ENCODE results near the gene OR52A5.
"Not testable (repeated sequence)": the region's sequence is repeated elsewhere in the genome, so short reads cannot be mapped to it uniquely, and the experiment has no call there.

The OR52A5 gene

GRCh38 chr11:5137996-5138395 lies at the start of gene OR52A5:
Gene OR52A5, minus strand, starts transcription at chr11:5138356. Its CDS starts 5,714 bp downstream, at chr11:5132642.
- no peak for DNase-seq (ENCODE audit: low spot score)

DNA sequence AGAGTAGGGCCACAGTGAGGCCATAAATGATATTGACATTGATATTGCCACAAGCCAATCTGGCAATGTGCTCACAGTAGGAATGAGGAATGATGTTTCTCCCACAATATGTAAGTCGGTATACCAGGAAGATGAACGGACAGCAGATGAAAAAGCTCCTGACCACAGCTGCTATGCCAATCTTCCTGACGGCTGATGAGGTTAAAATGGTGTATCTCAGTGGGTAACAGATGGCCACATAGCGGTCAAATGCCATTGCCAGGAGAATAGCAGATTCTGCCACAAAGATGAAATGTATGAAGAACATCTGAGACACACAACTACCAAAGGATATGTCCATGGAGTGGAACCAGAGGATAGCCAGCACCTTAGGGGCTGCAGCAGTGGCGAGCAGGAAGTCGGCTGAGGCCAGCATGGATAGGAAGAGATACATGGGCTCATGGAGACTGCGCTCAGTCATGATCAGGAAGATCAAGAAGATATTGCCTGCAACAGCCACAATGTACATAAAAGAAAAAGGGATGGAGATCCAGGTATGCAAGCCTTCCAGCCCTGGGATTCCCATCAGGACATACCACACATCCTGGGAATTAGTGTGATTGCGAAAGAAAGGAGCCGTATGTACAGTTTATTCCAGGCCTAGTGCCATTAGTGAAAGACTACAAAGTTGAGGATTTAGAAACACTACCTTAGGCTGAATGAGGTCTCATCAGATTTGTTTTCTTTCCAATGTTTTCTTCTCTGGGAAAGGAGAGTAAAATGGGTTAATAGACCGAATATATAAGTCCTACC lies 40.1 kb upstream of the OR52A5 start:
- no peak for DNase-seq (ENCODE audit: low spot score)

DNA sequence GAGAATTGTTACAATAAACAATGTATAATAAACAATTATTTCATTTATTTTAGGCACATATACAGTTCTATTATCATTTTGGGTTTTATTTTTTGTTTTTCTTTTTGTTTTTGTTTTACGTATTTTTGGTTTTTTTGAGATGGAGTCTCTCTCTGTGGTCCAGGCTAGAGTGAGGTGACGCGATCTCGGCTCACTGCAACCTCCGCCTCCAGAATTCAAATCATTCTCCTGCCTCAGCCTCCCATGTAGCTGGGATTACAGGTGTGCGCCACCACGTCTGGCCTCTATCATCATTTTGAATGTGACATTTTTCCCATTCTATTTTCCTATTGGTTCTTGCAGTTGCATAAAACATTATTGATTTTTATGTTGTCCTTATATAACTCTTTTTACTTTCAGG lies 36.8 kb upstream of the OR52A5 start:
- DNase-seq (ENCODE audit: low spot score): no peak

DNA sequence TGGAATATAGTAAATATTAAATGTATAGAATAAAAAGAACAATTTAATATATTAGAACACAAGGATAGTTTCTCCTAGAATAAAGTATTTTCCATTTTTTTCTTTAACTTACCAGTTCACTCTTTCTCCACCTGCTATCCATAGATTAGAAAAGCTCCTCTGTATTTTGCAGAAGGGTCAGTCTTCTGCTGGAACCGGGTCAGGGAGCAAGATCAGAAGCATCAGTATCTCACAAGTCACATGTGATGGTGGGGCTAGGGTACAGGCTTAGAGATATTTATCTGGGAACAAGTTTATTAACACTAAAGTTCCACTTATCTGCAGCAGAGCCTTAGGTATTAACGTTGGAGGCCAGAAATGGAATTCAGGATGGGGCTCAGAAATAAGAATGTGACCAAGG lies 33.7 kb upstream of the OR52A5 start:
- DNase-seq (ENCODE audit: low spot score): no peak

DNA sequence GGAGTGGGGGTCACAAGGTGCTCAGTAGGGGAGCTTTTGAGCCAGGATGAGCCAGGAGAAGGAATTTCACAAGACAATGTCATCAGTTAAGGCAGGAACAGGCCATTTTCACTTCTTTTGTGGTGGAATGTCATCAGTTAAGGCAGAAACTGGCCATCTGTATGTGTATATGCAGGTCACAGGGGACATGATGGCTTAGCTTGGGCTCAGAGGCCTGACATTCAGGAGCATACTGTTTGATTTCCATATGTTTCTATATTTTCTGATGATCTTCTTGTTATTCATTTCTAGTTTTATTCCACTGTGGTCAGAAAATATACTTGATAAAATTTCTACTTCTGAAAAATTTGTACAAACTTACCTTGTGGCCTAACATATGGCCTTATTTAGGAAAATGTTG lies 27.7 kb upstream of the OR52A5 start:
- DNase-seq (ENCODE audit: low spot score): not testable (repeated sequence)

DNA sequence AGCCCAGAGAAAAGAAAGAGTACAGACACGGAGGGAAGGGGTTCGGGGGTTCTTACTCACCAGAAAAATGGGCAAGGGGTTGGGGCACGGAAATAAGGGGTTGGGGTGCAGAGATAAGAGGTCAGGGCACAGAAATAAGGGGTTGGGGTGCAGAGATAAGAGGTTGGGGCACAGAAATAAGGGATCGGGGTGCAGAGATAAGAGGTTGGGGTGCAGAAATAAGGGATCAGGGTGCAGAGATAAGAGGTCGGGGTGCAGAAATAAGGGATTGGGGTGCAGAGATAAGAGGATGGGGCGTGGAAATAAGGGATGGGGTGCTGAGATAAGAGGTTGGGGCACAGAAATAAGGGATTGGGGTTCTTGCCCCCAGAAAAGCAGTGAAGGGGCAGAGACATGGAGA lies 26.7 kb upstream of the OR52A5 start:
- DNase-seq (ENCODE audit: low spot score): not testable (repeated sequence)

GRCh38 chr11:5161045-5161444 lies 22.9 kb upstream of the OR52A5 start:
- DNase-seq (ENCODE audit: low spot score): not testable (repeated sequence)

GRCh38 chr11:5160217-5160616 lies 22.1 kb upstream of the OR52A5 start:
- DNase-seq (ENCODE audit: low spot score): not testable (repeated sequence)

GRCh38 chr11:5159806-5160205 lies 21.6 kb upstream of the OR52A5 start:
- no peak for DNase-seq (ENCODE audit: low spot score)

GRCh38 chr11:5154657-5155056 lies 16.5 kb upstream of the OR52A5 start, which contains the start of gene OR52A1:
Gene OR52A1, minus strand, starts transcription at chr11:5154757. Its CDS starts 2,388 bp downstream, at chr11:5152369.
- DNase-seq (ENCODE audit: low spot score): no peak

DNA sequence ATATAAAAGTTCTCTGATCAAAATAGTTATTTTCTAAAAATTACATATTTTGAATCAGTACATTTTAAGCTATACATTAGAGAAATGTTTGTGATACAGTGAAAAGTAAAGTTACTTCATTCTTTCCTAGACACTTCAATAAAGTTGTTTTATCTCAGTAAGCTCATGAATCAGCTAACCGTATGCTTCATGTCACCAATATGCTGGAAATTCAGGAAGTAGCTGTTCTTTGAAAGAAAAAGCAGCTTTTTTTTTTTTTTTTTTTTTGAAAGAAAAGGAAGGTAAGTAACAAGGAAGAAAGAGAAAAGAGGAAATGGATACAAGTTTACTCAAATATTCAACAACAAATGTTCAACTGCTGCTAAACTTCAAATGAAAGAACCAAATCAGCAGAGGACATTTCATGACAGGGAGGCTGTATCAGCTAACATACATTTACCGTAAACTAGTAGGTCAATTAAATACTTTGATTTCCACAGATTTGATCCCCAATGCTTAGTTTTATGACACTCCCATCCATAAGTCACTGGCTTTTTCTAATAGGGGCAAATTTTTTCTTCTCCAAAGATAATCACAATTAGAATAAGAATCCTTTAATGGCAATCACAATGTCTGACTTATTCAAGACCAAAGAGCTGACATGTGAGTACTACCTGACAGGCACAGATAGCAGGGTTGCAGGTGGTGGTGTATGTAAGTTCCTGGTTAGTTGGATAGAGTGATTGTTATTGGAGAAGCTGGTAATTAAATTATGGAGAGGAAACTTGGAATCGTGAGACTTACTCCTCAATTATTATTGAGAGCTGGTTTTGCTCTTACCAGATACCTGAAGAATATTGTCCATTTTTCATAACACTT lies 15.6 kb upstream of the OR52A5 start:
- no peak for DNase-seq (ENCODE audit: low spot score)

GRCh38 chr11:5151713-5152153 lies 13.6 kb upstream of the OR52A5 start:
- DNase-seq (ENCODE audit: low spot score): no peak

DNA sequence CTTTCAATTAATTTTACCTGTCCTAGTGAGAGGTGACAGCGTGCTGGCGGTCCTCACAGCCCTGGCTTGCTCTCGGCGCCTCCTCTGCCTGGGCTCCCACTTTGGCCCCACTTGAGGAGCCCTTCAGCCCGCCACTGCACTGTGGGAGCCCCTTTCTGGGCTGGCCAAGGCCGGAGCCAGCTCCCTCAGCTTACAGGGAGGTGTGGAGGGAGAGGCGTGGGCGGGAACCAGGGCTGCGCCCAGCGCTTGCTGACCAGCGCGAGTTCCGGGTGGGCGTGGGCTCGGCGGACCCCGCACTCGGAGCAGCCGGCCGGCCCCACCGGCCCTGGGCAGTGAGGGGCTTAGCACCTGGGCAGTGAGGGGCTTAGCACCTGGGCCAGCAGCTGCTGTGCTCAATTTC lies 6.0 kb upstream of the OR52A5 start:
- DNase-seq (ENCODE audit: low spot score): not testable (repeated sequence)

- no peak for DNase-seq (ENCODE audit: low spot score)
Observed at GRCh38 chr11:5137014-5137413, 1.1 kb downstream of the OR52A5 start.

GRCh38 chr11:5136261-5136660 lies 1.9 kb downstream of the OR52A5 start:
- no peak for DNase-seq (ENCODE audit: low spot score)

DNA sequence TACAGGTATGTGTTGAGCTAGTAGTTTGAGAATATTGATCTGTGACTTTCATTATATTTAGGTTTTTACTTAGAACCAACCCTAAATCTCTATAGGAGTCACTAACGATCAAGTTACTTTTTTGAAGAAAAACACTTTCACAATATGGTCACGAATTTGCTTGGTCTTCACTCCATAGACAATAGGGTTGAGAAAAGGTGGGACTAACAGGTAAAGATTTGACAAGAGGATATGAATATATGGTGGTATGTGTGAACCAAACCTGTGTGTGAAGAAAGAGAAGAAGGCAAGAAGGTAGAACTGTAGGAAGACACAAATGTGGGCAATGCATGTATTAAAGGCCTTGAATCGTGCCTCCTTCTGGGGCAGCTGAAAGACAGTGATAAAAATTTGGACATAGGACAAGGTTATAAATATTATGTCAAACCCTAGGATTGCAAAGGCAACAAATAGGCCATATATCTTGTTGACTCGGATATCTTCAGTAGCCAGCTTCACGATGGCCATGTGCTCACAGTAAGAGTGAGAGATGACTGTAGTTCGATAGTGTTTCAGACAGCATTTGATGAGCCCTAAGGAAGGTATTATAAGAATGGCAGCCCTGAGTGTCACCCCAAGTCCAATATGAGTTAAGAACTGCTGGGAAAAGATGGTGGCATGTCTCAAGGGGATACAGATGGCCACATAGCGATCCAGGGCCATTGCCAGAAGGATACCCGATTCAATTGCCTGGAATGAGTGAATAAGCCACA lies 6.4 kb downstream of the OR52A5 start:
- DNase-seq (ENCODE audit: low spot score): no peak

- DNase-seq (ENCODE audit: low spot score): no peak
Observed at GRCh38 chr11:5129457-5129877, 8.7 kb downstream of the OR52A5 start.

DNA sequence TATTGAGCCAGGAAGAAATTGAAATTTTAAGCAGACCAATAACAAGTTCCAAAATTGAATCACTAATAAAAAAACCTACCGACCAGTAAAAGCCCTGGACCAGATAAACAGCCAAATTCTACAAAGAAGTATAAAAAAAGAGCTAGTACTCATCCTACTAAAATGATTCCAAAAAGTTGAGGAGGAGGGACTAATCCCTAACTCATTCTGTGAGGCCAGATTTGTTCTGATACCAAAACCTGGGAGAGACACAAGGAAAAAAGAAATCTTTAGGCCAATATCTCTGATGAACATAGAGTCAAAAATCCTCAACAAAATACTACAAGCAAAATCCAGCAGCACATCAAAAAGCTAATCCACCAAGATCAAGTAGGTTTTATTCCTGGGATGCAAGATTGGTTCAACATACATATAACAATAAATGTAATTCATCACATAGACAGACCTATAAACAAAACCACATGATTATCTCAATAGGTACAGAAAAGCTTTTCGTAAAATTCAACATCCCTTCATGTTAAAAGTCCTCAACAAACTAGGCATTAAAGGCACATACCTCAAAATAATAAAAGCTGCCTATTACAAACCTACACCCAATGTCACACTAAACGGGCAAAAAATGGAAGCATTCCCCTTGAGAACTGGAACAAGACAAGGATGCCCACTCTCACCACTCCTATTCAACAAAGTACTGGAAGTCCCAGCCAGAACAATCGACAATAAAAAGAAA lies 13.1 kb downstream of the OR52A5 start:
- DNase-seq (ENCODE audit: low spot score): no peak

GRCh38 chr11:5123802-5124521 lies 14.2 kb downstream of the OR52A5 start:
- peak; percentile 10 for DNase-seq (ENCODE audit: low spot score)

DNA sequence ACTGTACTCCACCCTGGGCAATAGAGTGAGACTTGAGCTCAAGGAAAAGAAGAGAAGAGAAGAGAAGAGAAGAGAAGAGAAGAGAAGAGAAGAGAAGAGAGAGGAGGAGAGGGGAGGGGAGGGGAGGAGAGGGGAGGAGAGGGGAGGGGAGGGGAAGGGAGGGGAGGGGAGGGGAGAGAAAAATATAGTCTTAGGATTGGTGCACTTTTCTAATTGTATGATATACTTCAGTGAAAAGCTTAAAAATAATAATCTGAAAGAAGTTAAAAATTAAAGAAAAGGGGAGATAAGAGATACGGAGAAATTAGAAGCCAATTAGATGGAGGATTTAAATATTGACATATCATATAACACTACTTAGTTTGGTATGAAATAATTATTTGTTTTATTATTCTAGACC lies 19.3 kb downstream of the OR52A5 start:
- no peak for DNase-seq (ENCODE audit: low spot score)

- no peak for DNase-seq (ENCODE audit: low spot score)
Observed at GRCh38 chr11:5117588-5117987, 20.6 kb downstream of the OR52A5 start.

Measured in HuH-7.5 (cell line).